ENCODE measurements around the gene BRCC3.

BRCC3 gene

DNA sequence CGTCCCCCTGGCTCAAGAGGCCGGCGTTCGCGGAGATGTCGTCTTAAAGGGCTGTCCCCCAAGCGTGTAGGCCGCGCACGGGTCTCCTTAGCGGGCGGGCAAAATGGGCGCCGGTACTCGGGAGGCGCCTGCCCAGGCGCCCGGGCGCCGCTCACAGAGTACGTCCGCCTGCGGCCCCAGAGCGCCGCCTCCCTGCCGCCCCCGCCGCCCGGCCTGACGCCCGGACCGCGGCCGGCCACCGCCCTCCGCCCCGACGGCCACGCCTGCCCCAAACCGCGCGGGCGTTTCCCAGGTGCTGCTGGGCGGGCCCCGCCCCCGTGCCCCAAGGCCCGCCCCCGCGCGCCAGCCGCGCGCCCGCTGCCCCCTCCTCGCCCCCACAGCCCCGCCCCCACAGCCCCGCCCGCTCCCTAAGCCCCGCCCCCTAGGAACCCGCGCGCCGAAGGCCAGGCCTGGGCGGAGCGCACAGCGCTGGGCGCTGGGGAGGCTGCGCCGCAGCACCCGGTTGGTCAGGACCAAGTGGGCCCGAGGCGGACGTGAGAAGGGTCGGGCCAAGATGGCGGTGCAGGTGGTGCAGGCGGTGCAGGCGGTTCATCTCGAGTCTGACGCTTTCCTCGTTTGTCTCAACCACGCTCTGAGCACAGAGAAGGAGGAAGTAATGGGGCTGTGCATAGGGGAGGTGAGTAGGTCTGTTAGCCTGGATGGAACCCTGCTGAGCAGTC lies at the start of gene BRCC3, which contains the start of the genes CMC4 and MTCP1:
Gene BRCC3 (plus strand): TSS at position 534 of the 719 bp plus-strand sequence. CDS start 20 bp downstream, at position 554.
Gene CMC4 (minus strand): TSS at position 162 of the 719 bp plus-strand sequence. CDS start 7,113 bp downstream, outside the sequence.
Gene MTCP1 (minus strand): TSS at position 162 of the 719 bp plus-strand sequence. CDS start 5,126 bp downstream, outside the sequence.
- peak; percentile 45 to 55 for DNase-seq

DNA sequence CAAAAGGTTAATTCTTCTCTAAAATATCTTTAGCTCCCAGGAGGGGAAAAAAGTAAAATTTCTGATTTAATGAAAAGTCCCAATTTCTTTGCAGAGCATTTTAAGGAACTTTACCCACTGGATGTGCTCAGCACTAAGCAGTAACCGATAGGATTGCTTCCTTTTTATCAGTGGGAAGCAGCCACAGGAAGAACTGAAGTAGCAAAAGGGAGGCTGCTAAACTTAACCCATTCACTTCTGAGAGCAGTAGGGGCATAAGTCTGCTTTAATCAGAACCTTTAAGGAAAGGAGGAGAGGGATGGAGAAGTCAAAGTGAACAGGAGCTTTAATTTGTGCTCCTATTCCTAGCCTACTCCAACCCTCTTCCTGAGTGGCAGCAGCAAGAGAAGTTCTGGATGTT lies 48.7 kb upstream of the BRCC3 start, which contains the start of gene F8:
Gene F8 (minus strand): TSS at position 139 of the 400 bp plus-strand sequence. CDS start 171 bp downstream, outside the sequence.
- DNase-seq, result no peak

DNA sequence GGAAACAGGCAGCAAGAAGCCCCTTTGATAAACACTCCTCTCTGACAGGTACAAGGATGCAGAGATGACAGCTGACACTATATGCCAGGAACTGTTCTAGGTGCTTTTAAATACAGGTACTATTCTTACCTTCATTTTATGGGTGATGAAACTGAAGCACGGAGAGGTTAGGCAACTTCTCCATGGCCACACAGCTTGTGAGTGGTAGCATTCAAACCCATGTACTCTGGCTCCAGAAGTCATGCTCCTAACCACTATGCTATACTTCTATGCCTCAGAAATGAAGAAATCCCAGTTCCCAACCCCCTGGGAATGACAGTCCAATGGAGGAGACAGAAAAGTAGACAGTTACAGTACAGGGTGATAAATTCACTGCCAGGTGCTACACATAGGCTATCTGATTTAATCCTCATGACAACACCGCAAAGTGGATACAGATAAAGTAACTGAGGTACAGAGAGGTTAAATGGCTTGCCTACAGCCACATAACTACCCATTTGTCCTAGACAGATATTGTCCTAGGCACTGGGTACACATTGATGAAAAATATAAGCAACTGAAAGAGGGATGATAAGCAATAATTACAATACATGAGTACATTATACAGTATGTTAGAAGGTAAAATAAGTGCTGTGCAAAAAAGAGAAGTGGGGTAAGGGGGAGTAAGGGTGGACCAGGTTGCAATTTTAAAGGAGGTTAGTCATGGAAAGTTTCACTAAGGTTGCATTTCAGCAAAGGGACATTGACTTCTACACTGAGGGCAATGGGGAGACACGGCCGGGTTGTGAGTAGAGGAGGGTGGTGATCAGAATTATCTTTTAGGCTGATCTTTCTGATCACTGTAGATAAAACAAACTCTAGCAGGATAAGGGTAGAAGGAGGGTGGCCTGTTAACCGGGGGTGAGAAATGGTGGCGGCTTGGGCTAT lies 47.1 kb upstream of the BRCC3 start:
- DNase-seq, result no peak

DNA sequence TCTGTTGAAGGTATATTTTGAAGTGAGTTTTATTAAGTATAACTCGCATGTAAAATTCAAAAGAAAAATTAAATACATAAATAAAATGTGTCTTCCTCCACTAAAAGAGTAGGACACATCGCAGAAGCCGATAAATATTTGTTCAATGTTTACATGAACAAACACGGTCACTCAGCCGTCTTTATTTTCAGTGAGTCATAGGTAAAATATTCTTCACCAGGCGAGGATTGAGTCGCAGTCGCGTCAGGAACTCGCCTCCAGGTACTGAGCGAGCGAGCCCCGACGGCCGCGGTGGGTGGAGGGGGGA lies 44.9 kb upstream of the BRCC3 start:
- no peak for DNase-seq

DNA sequence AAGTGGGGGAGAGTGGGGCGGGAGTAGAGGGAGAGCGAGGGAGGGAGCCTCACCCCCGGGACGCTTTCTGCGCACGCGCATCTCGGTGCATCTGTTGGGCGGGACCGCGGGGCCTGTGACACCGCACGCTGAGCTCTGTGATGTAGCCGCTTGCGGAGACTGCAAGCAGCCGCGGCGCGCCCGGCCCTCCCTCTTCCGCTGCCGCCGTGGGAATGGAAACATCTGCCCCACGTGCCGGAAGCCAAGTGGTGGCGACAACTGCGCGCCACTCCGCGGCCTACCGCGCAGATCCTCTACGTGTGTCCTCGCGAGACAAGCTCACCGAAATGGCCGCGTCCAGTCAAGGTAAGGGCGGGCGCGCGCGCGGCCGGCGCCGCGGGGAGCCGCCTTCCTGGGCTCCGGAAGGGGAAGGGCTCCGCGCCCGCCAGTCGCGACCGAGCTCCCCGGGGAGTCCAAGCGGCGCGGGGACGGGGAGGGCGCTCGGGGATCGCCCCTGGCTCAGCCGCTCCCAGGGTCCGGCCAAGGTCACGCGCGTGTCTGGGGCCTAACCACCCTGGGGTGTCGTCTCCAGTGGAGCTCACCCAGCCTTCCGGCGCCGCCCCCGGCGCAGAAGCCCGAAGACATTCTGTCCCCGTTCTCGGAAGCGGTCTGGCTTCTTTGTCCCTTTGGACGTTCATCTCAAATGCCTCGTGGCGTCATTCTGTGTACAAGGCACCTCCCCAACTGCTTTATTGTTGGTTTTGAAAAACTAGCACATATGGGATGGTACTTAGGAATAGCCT lies 44.4 kb upstream of the BRCC3 start, which contains the start of gene FUNDC2:
Gene FUNDC2 (plus strand): TSS at position 118 of the 782 bp plus-strand sequence. CDS start 95 bp downstream, at position 213.
- DNase-seq, result peak; percentile 72 to 74

DNA sequence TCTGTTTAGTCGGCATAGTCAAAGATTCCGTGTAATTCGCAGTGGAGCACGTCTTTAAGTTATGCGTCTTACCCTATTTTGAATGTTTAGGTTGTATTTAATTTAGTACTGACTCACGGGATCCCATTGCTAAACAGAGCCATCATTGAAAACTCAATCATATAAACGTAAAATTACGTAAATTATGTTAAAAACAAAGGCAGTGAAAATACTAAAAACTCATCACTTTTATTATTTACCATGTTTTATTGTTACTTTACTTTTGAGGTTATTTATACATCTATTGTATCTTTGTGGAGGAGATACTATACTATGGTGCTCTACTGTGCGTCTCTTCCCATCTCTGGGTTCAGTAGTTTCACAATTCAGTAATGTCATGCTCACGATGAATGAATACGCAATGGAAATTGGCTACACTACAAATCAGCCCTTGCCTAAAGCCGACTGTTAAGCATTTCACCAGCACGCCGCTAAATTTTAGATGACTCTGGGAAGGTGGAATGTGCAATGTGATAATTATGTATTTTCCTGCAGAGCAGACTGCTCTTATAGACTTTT lies 43.7 kb upstream of the BRCC3 start:
- peak; percentile 45 to 73 for DNase-seq

DNA sequence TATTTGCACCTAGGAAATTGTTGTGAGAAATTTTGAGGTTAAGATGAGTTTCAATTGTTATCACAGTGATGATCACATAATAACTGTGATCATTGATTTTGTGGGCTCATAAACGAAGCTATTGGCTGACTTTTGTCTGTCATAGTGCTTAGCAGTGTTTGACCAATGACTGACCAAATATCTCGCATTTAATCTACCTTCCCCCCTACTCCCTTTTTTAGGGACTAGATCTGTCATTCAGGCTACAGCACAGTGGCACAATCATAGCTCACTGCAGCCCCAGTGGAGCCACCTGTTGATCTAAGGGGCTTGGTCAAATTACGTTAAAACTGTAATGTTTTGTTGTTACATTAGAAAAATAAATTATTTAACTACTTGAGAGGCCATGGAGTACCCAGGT lies 43.2 kb upstream of the BRCC3 start:
- DNase-seq, result no peak

DNA sequence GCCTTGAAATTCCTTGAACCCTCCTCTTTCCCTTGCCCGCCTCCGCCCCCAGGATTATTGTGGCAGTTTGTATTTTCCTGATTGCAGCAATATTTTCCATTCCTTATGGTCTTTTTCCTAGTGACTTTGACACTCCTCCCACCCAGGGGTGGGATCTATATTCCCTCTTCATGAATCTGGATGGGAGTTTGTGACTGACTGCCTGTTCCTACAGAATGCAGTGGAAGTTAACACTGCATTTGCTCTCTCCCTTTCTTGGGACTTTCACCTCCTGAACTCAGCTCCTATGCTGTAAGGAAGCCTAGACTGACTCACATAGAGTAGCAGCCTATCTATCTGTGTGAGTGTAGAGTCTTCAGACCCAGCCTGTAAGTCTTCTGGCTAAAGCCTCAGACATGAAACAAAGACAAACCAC lies 42.4 kb upstream of the BRCC3 start:
- no peak for DNase-seq

DNA sequence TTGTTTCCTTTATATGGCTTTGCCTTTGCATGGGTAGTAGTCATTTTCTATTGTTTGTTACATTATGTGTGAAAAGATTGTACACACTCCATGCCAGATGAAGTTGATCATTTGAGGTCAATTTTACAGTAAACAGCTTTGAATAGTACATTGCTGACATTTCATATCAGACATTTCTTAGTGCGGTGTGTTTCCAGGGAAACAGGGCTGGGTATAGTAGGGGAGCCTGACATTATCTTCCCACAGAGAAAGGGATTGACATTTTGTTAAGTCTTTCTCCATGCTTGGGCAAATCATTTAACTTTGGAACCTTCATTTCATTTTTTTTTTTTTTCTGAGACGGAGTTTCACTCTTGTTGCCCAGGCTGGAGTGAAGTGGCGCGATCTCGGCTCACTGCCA lies 39.7 kb upstream of the BRCC3 start:
- DNase-seq, result no peak

DNA sequence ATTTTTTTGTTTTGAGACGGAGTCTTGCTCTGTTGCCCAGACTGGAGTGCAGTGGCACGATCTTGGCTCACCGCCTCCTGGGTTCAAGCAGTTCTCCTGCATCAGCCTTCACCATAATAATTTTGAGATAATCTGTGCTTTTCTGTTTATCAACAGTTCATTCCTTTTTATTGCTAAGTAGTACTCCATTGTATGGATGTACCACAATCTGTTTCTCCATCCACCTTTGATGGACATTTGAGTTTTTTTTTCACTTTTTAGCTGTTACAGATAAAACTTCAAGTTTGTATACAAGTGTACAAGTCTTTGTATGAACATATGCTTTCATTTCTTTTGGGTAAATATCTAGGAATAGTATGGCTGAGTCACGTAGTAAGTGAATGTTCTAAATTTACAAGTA lies 35.6 kb upstream of the BRCC3 start:
- DNase-seq, result no peak

DNA sequence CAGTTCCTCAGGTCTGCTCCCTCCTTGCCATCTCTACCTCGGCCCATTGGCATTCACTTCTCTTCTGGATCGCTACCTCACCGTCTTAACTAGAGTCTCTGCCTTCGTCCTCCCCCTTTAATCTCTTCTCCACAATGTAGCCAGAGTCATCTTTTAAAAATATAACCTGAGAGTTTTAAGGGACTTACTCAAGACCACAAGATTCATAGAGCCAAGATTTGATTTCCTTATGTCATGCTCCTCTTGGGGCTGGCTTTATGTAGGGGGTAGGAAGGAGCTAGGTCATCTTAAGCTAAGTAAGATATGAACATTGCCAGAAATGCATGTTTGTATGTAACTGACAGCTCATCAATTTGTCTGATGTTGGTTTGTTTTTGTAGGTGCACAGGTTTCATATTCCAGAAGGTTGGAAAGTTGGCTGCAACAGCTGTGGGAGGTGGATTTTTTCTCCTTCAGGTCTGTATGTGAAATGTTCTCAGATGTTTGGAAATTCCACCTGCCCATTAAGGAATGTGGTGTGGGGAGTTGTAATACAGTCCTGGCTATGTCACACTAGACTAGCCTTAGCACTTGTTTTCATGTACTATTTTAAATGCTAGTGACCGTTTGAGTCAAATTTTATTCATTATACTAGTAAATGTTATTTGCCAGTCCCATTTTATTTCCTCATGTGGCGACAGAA lies 25.0 kb upstream of the BRCC3 start:
- no peak for DNase-seq

DNA sequence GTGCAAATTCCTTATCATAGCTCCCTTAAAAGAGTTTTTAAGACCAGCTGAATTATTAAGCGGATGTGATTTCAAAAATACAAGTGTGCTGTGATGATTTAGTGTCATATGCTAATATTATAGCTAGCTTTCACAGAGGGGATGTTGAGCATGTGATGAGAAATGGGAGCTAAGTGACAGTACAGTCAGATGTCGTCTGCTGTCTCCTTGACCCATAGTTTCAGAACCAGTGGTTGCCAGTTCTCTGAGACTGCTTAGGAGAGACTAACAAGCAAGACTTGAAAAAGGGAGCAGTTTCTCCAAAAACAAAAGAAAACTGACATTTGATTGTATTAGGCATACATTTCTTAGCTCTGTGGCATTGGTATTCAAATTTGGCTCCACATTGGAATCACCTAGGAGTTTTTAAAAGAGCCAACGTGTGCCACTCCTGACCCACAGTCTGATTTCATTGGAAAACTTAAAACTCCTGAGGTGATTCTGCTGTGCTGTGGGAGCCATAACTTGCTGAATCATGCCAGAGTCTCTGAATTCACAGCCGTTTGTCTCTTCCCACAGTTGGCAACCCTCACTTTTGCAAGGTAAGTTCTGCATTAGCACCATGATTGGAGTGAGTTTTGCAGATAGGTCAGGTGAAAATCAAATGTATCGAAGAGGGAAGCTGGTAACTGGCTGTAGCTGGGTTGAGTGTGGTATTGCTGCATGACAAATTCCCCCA lies 24.3 kb upstream of the BRCC3 start:
- DNase-seq, result no peak

DNA sequence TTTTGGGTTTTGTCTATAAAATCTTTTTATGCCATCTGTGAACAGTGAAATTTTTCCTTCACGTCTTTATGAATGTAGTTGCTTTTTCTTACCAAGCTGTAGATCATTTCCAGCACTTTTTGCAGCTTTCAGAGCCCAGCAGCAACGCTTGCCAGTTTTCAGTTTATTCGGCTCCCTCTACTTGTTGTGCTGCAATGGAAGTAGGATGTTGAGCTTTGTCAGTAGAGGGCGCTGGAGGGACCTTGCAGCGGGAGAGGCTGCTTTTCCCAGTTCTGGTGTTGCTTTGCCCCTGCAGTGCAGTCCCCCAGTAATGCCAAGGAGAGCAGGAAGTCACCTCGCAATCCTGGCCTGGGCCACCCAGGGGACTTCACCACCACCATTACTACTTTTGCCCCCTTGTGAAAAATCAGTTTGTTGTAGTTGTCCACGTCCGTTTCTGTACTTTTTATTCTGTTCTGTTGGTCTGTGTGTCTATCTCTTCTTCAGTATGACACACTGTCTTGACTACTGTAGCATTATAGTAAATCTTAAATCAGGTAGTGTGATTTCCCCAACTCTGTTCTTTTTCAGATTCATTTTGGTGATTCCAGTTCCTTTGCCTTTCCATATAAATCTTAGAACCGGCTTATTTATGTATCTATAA lies 22.2 kb upstream of the BRCC3 start:
- peak; percentile 4 to 41 for DNase-seq

DNA sequence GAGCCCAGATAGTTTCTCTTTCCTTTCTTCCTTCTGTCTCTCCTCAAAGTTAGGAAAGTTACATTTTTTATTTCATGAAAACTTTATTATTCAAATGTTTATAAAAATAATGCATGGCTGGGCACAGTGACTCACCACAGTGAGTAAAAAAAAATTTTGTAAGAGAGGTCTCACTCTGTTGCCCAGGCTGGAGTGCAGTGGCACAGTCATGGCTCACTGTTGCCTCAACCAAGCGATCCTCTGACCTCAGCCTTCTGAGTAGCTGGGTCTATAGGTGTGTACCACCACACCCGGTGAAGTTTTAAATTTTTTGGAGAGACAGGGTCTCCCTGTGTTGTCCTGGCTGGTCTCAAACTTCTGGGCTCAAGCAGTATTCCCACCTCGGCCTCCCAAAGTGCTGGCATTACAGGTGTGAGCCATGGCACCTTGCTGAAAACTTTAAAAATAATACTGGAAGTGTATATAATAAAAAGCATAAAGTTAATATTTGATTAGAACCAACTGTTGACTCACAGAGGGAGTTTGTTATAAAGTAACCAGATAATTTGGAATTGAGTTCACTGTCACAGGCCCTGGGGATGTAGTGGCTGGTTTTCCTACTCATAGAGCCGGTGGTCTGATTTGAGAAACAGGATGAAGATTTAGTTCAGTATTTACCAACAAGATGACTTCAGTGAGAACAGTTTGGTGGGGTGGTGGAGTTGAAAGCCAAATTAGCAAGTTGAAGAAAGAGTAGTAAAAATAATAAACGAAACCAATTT lies 18.4 kb upstream of the BRCC3 start:
- DNase-seq, result no peak

DNA sequence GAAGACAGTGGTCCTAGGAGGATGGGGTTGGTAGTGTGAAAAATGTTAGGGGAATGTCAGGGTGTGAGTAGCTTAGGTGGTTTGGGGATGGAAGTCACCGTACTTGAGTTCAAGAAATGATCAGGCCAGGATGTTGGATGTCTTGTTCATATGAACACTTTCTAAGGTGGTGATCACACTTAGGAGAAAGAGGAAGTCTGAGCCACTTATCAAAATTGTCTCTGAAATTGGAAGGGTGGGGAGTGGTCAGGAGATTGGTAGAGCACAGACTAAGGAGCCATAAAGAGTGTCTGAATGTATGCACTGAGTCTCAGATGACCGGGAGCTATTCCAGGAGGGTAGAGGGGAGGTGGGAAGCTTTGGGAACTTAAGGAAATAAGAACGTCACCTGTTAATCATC lies 17.7 kb upstream of the BRCC3 start:
- DNase-seq, result no peak

DNA sequence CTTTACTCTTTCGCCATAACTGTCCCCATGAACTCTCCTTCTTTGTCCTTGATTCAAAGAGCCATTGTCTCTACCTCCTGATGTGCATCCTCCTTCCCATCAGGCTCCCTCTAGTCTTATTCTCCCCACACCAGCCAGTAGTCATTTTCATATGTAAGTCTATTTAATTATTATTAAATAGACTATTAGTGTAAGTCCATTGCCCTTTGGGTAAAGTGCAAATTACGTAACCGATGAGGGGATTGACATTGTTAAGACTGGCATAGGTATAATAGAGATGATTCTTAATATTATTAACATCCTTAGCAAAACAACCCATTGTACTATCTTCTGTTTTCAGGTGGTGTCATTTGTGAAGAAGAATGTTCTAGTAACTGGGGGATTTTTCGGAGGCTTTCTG lies 17.1 kb upstream of the BRCC3 start:
- no peak for DNase-seq

DNA sequence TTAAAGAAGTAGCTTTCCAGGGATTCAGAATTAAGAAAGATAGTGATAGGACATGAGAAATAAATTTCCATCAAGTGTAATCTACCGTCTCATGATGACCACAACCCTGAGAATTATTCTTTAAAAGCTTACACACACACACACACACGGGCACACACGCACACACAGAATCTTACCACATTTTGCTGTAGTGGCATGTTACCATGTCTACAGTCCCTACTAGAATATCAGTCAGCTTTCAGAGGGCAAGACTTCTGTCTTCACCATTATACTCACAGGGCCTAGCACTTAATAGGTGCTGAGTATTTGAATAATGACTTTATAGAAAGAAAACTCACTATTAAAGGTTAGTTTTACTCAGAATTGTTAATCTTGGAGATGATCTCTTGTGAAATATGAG lies 15.8 kb upstream of the BRCC3 start:
- no peak for DNase-seq

DNA sequence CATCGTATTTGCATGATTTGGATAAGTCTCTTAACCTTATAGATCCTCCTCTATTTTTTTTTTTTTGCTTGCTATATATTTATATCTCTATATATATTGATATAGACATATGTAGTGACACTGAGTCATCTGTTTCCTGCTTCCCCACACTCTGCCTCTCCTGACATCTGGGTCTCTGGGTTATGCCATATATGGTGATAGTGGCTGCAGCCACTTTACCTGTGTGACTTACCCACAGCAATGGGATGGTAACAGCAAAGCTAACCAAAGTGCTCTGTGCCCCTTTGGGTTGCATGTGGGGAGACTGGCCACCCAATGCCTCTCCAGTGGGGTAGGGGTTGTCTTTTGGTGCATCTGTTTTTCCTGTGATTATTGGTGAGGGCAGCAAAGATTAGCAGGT lies 14.8 kb upstream of the BRCC3 start:
- no peak for DNase-seq

DNA sequence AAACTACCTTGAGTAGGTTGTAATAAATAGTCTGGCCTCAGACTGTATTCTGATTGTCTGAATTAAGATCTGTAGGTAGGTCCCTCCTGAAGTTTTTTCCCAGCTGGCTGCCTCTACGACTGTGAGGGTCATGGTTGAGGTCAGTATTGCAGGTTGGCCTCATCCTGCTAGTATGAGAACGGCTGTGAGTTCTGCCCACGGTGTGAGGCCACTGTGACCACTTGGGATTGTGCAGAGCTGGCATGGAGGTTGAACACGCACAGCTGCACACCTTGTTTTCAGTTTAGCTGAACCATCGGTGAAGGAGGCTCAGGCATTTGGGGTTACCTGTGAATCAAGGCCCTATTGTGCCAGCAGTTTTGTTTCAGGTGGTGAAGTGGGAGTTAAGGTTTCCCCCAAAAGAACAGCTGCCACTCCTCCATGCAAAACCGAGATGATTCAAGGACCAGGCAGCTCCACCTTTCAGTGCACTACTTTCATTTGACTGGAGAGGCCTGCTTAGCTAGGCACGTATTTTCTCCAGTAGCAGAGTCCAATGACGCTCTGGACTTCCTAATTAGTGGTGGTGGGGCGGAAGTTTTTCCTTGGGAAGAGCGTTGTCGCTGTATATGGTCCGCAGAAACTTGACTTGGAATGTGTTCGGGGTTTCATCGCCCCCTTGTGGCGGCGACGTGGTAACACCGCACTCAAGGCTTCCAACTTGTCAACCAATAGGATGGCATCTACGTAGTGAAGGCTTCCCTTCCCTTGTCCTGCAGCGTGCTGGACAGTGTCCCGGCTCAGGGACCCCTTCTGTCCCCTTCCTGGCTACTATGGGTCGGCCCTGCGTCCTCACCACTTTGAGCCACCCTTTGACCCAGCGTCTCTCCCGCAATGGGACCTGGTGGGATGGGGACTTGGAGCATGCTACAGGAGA lies 14.2 kb upstream of the BRCC3 start:
- peak; percentile 2 to 20 for DNase-seq

Measured in AML-193 (cell line).